Muscle of arm (tissue), 12 donors: ENCODE measurements around the gene FHOD3. TPM values are rescaled to one million over a fixed set of nuclear protein-coding genes. Genes with fewer than 3 reads are reported as not detected.
"Not testable (repeated sequence)": the region's sequence is repeated elsewhere in the genome, so short reads cannot be mapped to it uniquely, and the experiment has no call there.

Source experiments
- DNase-seq: peaks from one replicate; pipeline ENCODE4 v3.0.0-alpha.2; 2013
- polyA plus RNA-seq, 12 donors: library from polyadenylated mRNA; unstranded; fragments of 120-200 nt; gene quantifications; one replicate each; pipeline ENCODE4 v1.2.1, GENCODE V29; 2013; ENCODE audit not compliant: insufficient read length in 12 of 12

FHOD3 gene
- polyA plus RNA-seq, 12 donors, result 25.5 to 44.0 (median 34.7) TPM; not detected in 1

DNA sequence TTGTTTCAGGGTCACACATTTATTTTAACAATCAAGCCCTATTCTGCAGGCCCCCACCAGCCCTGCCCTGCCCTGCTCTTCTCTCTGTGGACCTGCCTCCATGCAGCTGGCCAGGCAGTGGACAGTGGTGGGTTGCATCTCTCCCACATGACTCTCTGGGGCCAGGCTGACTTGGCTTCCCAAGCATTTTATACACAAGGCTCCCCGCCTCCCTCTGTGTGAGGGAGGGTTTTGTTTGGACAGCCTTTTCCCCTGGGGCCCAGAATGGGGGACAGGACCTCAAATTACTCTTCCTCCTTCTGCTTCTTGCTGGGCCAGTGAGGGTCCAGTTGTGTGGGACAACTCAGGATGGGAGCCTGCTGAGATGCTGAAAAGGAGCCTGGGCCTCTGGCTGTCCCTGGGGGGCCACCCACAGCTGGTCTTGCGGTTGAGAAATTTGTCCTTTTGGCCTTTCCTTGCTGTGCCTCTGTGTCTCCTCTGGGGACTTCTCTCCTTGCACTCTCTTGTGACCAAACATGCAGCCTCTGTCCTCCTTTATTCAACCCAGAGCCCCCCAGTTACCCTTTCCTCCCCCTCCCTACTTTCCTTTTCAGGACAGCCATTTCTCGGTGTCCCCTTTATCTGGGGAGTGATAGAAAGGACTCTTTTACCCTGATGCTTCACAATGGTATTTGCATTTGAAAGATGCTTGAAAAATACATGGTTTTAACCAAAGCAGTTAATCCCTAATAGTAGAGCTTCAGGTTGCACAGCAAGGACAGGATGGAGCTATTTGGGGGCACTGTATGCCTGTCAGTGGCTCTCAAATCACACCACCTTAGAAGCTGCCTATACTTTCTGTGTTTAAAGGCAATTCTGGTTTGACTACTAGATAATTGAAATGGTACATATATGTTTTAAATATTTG lies 151.1 kb downstream of the FHOD3 start:
- no peak for DNase-seq

DNA sequence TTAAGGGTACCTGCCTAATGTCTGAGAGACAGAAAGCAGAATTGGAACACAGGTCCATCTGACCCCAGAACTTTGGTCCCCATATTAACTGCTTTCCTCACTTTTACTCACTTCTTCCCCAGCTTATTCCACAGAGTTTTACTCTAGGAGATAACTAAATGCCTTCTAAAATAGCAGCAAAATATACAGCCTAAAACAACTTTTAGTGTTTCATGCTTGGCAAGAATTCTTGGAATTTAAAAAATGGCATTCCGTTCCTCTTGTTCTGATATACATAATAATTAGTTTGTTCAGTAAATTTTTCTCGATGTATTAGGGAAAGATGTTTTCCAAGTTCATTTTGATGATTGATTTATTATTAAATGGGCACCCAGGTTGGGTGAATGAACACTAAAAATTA lies 151.9 kb downstream of the FHOD3 start:
- DNase-seq, result no peak

DNA sequence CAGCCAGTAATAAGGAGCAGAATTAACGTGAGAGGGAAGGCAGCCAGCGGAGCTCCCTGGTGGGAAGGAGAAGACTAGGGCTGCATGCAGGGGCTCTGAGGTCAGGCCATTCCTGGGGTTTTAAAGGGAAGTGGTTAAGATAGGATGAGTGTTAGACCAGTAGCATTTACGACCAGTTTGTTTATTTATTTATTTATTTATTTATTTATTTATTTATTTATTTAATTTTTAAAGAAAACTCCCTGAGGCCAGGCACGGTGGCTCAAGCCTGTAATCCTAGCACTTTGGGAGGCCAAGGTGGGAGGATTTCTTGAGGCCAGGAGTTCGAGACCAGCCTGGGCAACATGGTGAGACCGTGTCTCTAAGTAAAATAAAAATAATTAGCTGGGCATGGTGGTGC lies 152.8 kb downstream of the FHOD3 start:
- no peak for DNase-seq

DNA sequence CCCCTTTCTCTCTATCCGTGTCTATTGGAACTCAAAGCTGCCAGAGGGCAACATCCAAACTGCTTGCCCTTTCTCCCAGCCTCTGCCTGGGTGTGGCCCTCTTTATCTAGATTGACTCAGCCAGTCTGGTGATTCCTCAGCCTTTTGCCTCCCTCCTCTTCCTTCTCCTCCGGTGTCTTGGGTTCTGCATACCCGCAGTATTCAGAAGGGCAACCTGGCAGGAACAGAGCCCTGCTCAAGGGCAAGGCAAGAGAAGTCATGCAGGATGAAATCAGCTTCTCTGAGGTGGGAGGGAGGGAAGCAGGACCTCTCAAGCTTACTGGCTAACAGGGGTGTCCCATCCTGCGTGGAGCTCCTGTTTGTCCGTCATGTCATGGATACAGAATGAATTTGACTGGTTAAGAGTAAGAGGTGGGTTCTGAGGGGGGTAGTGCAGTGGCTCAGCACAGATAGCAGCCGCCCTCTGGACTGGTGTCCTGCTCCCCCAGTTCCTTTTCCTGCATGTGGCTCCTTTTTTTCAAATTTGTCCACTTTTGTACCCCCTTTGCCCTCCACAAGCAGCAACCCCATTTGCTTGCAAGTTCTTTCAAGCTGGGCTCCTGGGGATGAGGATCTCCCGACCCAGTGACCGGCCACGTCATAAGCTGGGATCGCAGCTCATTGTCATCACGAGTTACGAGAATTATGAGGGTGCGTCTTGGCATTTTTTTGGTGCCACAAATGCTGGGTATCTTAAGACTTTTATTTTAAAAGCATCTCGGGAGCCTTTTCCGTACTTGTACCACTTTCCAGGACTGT lies 154.1 kb downstream of the FHOD3 start:
- DNase-seq, result no peak

DNA sequence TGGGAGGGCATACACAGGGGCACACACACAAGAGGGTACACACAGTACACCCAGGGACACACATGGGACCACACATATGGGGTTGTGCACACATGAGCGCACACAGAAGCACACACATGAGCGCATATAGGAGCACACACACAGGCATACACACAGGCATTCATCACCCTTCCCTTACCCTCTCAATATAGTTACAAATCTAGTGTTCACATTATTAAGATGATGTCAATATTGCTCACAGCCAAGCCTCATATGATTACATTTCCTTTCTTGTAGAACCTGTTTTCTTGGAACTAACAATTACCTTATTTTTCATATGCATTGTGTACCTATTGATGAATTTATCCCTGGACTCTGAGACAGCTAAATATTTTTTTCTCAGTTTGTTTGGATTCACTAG lies 156.7 kb downstream of the FHOD3 start:
- DNase-seq, result no peak

DNA sequence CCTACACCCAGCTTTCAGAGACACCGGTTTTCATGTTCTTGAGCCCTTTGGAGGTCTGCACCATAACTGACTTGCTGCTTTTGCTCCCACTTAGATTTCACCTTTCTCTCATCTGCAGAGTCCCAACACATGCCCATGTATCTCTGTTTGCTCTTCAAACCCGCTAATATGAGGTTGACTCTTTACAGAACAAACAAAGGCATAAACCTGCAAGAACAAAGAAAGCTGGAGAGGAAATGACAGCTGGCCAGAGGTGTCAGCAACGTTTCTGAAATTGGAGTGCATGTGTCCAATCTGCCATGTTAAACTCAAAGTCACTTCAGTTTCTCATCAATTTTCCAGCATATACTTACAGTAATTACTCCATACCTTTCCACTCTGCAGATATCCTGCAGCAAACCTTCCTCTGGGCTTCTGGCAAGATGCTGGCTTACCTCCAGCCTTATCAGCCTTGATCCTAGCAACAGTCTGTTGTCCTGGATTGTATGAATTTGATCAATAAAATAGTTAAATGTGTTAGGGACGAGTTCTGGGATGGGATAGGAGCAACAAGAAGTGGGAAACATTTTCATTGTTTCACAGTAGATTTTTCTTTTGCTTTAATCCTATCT lies 157.4 kb downstream of the FHOD3 start:
- DNase-seq, result no peak

DNA sequence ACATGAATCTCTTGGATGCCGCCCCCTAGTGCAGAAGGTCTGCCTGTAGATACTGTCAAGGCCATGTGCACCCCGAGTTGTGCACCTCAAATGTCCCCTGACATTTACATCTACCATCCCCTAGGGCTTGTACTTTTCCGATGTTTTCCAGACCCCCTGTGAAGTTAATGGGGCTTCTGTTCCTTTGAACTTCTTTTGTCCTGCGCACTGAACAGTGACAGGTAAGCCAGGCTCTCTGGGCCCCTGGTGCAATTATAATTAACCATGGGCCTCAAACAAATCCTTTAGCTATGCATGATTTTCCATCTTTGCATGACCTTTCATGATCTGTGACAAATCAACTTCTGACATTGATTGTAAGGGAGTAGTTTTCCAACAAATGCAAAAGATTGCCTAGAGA lies 158.4 kb downstream of the FHOD3 start:
- DNase-seq, result no peak

DNA sequence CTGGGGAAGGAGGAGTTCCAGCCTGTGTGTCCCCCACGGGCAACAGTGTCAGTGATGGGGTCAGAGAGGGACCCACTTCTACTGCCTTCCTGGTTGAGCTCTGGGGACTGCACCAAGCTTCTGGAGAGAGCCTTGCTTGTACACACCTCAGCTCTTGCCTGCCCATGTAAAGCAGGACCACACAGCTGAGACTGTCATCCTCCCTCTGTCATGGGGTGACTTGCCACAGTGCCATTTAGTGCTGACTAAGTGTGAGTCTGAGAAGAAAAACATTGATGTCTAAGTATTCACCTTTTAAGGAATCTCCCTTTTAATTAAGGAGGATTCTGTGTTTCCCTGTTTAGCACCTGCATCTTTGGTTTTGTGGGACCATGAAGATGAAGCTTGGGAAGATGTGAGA lies 159.1 kb downstream of the FHOD3 start:
- DNase-seq, result no peak

DNA sequence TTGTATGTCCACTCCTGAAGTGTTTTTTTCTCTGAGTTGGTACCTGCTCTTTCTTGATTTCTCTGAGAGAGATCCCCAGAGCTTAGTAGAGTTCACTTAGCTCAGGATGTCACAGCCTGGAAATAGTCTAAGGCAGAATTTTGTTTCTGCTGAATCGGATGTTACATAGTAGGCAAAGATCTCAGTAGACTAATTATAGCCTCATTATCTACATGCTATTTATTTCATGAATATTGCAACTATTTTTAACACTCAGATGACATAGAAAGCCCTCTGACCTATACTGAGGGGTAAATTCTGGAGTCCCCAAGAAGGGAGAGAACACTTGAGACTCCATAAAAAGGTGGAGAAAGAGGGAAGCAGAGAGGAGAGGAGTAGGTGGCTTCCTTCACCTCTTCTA lies 160.2 kb downstream of the FHOD3 start:
- DNase-seq, result no peak

DNA sequence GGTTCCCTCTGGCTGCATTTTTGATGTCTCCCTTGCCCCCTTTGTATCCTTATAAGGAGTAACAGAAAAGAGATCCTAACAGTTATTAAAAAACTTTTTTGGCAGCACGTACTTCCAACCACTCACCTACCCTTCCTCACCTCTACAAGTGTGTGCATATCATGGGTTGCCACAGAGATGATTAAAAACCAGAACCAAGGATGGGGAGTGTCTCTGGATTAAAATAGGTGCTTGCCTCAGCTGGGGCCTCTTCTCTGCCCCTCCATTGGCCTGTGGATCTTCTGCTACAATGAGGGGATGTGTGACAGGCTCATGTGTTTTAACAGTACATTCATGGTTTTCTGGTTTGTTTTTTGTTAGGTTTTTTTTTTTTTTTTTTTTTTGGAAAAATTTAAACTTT lies 160.8 kb downstream of the FHOD3 start:
- no peak for DNase-seq

DNA sequence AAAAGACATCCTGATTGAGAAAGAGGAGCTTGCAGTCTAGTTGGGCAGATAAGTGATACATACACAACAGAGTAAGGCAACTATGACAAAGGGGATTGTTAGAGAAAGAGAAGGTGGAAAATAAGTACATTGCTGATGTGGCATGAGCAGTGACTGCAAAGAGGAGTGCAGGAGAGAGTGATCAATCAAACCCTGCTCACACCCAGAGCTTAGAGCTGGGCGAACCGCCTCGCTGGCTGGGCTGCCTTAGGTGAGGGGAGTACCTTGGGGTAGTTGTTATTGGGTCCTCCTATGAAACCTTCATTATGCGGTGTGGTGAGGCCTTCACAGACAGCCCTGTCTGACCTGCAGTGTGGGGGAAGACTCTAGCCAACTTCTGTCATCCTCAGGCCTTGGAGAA lies 161.7 kb downstream of the FHOD3 start:
- DNase-seq, result no peak

DNA sequence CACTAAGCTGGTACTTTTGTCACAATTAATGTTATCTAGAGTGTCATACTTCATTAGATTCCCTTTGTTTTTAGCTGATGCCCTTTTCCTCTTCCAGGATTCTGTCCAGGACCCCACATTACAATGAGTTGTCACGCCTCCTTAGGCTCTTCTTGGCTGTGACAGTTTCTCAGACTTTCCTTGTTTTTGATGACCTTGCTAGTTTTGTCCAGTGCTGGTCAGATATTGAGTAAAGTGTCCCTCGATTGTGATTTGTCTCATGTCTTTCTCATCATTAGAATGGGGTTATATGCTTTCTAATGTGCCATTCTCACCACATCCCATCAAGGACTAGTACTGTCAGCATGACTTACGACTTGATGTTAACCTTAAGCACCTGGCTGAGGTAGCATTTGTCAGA lies 162.3 kb downstream of the FHOD3 start:
- no peak for DNase-seq

DNA sequence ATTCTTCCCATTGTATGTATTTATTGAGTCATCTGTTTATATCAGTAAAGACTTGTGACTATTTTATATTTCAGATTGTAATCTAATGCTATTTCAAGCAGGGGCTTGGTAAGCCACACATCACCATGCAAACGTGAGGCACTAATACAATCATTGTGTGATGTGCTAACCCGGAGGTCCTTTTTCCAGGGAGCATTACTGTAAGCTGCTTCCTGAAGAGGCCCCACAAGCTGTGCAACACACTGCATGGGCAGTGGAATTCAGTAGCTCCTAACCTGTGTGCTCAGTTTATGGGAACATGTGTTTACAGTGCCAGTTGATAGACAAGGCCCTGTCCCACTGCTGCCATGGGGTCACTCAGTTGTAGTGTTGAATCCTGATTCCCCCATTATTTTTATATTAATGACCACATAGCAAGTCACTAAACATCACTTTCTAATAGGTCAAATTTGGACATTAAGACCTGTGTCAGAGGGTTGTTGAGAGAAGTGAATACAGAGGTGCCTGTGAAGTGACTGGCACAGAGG lies 162.9 kb downstream of the FHOD3 start:
- DNase-seq, result no peak

DNA sequence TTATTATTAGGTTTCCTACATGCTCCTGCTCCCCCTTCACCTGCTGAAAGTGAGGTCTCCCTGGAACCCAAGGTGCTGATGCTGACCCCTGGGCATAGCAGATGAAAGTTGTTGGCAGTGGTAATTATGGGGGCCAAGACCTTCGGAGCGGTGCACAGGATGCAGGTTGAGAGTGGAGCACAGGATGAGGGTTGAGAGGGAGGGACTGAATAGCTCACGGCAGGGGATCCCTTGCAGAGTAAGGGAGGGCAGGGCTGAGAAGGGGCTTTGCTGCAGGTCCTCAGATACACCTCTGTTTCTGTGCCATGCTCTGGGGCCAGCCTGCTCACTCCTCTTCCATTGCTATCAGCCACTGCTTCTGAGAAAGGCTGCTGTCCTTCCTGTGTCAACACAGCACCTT lies 163.3 kb downstream of the FHOD3 start:
- DNase-seq, result no peak

DNA sequence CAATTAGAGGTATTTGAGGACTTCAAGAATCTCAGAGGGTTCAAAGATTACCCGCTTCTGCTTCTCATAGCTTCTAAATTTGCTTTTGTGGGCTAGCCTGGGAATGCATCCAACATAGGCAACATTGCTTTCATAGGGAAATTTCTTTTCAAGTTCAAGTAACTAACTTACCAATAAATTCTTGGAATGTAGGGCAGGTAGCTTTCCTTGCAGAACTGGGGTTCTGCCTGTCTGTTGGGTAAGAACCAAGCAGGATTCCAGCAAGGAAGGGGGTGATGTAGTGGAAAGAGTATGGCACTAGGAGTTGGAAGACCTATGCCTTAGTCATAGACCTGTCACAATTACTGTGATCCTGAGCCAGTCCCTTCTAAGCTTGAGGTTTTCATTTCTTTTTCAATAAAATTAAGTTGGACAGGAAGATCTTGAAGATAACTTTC lies 164.1 kb downstream of the FHOD3 start:
- no peak for DNase-seq

DNA sequence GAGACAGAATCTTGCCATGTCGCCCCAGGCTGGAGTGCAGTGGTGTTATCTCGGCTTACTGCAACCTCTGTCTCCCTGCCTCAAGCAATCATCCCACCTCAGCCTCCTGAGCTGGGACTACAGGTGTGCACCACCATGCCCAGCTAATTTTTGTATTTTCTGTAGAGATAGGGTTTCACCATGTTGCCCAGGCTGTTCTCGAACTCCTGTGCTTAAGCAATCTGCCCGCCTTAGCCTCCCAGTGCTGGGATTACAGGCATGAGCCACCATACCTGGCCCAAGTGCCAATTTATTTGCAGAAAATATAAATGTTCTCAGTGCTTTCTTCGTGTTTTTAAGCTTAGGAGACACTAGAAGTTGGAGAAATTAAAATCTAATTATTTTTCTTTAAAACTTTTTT lies 166.0 kb downstream of the FHOD3 start:
- not testable (repeated sequence) for DNase-seq

DNA sequence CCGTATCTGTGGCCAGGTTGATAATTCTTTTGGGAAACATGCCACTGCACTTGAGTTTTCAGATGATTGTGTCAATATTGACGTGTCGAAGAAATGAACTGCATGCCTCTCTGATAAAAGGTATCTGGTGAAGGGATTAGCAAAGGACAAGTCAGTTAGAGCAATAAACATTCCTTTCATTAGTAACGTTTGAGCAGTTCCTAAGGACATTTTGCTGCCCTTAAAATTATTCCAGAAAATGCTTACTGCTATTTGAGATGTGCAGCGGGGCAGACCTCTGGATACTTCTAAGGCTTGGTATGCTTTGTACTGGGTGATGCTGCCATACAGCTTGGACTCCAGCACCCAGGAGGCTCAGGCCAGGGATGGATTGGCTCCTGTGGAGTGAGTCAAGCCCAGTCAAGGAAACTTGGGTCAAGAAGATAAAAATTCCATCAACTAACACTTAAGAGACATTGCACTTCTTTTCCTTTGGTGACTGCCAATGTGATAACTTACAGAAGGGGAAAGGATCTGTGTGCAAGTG lies 166.7 kb downstream of the FHOD3 start:
- no peak for DNase-seq

DNA sequence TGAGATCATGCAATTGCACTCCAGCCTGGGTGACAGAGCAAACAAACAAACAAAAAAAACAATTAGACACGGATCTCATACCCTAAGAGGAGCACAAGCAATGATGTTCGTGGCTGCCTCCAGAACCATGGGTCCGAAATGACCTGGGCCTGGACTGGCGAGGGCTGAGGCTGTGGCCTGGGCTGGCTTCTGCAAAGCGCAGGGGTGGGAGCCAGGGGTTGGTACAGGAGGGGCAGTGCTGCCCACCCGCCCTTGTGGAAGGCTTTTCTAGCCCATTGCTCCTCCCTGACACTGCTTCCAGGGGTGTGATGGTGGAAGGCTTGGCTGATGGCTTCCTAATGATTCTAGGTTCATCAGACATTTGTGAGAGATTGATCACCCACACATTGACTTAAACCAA lies 167.8 kb downstream of the FHOD3 start:
- no peak for DNase-seq

DNA sequence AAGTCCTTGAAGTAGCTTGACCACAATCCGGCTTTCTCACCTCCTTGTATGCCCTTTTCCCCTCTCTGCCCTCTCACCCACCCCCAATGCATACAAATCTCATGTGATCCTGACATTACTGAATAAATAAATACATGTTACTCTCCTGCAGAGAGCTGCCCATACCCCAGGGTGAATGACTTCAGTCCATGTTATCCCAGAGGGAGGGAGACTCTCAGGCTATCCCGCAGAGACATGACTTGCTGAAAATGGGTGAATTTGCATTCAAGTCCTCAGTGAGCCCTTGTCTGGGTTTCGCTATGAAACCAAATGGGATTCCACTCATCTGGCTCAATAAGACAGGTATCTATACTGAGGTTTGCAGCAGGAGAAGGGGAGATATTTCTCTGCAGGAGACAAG lies 168.5 kb downstream of the FHOD3 start:
- no peak for DNase-seq

DNA sequence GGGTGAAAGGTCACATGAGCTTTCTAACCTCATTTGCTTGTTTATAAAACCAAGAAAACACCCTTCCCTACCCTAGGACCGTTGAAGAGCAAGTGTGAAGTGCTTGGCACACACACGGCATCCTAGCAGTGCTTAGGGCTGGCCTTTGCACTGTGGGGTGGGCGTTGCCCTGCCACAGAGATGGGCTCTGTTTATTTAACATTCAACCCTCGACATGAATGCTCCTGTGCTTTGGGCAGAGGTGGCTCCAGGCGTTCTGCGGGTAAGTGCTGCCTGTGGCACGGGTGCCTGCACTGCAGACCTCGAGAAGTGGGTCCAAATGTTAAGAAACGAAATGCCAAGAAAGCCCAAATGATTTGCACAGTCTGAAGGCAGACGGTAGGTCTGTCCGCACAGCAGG lies 170.1 kb downstream of the FHOD3 start:
- DNase-seq, result no peak

DNA sequence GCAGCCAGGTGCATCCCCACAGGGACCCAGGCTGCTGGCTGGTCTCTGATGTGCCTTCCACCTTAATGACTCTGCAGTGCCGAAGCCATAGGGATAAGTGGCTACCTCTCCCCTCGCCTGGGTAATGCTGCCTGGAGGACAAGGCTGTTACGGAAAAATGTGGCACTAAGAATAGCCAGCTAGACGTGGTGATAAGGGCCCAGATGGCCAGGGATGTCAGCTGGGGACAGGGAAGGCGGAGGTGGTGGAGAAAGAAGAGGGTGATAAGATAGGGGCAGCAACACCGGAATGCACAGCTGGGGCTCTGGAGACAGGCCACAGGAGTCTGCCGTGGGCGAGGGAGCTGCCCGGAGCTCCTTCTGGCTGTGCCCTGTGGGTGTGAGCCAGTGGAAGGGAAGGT lies 170.6 kb downstream of the FHOD3 start:
- no peak for DNase-seq

DNA sequence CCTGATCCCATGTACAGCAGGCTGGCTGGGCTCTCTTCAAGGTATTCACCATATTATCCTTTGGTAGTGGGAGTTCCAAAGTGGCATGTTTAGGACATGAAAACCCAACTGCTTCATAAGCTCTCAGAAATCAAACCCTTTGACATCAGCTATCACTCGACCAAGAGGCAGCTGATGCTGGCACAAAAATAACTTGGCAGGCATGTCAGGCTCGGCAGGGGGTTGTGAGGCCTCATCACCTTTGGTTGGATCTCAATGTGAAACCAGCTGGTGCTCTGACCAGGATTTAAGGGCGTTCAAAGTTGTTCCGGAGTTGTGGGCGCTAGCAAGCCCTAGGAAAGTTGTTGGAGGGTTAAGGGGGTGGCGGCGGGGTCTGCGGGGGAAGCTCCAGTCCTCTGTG lies 171.9 kb downstream of the FHOD3 start:
- no peak for DNase-seq
